ENCODE data around the gene BRAP. TPM values are rescaled to one million over a fixed set of nuclear protein-coding genes. Genes with fewer than 3 reads are reported as not detected.
"Not testable (repeated sequence)": the region's sequence is repeated elsewhere in the genome, so short reads cannot be mapped to it uniquely, and the experiment has no call there.

Gene BRAP
- total RNA-seq, 4 donors from 2014 or later: 10.8 to 17.3 (median 15.9) TPM

GRCh38 chr12:111596985-111597830 lies 88.5 kb downstream of the BRAP start:
- no peaks in the 10 kb centered on the region for H3K9me3 ChIP-seq
- DNase-seq: peak; percentile 68
- H3K36me3 ChIP-seq: no peaks in the 10 kb centered on the region
- in situ Hi-C loops (cut with MboI; ENCODE audit: low pct_ligation_motif_present in 1 of 4, low pct_unique_long_range_greater_than_20kb in 1 of 4, low sequenced_read_pairs in 3 of 4): no loop called here
- no peaks in the 10 kb centered on the region for H3K27me3 ChIP-seq
- WGBS, 2 donors (ENCODE audit: low coverage in 1 of 2): 5% methylated on average over 8 to 33 of the region's 33 CpGs
- intact Hi-C loops (cut with DNase I; ENCODE audit: low total_unique reads): no loop called here
- TF ChIP-seq POLR2AphosphoS5 (IDR thresholded peaks at IDR 0.05): peak; percentile 13 to 34 (median 32)
- TF ChIP-seq EP300 (IDR thresholded peaks at IDR 0.05; ENCODE audit: low read depth): no peak
- H3K4me3 ChIP-seq: peak overlapping the region; percentile 85 to 100 (median 98)
- peak overlapping the region; percentile 98 to 100 (median 98) for H3K27ac ChIP-seq
- peaks cover 9 to 53% (median 36%) of the 10 kb centered on the region in 4 donors for H3K4me1 ChIP-seq

- Histone ChIP-seq H3K4me1 (peaks cover 9 to 56% (median 35%) of the 10 kb centered on the region in 4 donors), H3K27ac (peak overlapping the region in 3 of 4 donors; percentile 2 to 100 (median 27))
- H3K4me3 ChIP-seq; H3K27me3 ChIP-seq; intact Hi-C loops (cut with DNase I; ENCODE audit: low total_unique reads); DNase-seq; in situ Hi-C loops (cut with MboI; ENCODE audit: low pct_ligation_motif_present in 1 of 4, low pct_unique_long_range_greater_than_20kb in 1 of 4, low sequenced_read_pairs in 3 of 4); H3K9me3 ChIP-seq; H3K36me3 ChIP-seq: not testable (repeated sequence)
- 74 to 79% methylated on average over 4 to 15 of the region's 15 CpGs for WGBS, 2 donors (ENCODE audit: low coverage in 1 of 2)
These were observed 90.4 kb downstream of the BRAP start for GRCh38 chr12:111595341-111595835.

Other genes starting within 250 kb of the BRAP start
- 10 to 100 TPM; 50.2 to 95.5 (median 83.2) TPM for gene ATXN2, start 86.6 kb downstream of the BRAP start, total RNA-seq
- 100 to 1,000 TPM in 1 of 4 donors, 10 to 100 TPM in 3; 49.0 to 198 (median 54.7) TPM for gene ACAD10, start 97 bp upstream of the BRAP start, total RNA-seq
- gene ALDH2, start 81.0 kb upstream of the BRAP start, total RNA-seq: 100 to 1,000 TPM; 102 to 239 (median 162) TPM
- gene MAPKAPK5, start 156.3 kb upstream of the BRAP start, total RNA-seq: 100 to 1,000 TPM in 2 of 4 donors, 10 to 100 TPM in 2; 73.5 to 768 (median 90.1) TPM

Data from transverse colon (tissue), 4 donors.